Measurements from ENCODE around the gene SLF2.

- TF ChIP-seq POLR2AphosphoS5 (IDR thresholded peaks at IDR 0.05; ENCODE audit: low read depth, low read length) (no peak), POLR2A (IDR thresholded peaks at IDR 0.05; ENCODE audit: low read depth, low read length) (no peak), TAF1 (IDR thresholded peaks at IDR 0.05; ENCODE audit: low read depth, low read length) (no peak), SPI1 (IDR thresholded peaks at IDR 0.05; ENCODE audit: low read depth, low read length) (no peak), POU2F2 (IDR thresholded peaks at IDR 0.05; ENCODE audit: low read depth, low read length) (no peak)
Measured at GRCh38 chr10:100917071-100917470, 4.3 kb downstream of the SLF2 start.
